GM12878 (cell line): ENCODE measurements around the gene ATP1A1.

Experiments
- CEBPB ChIP-seq, 2 experiments: fragments of 150-350 bp in 1 of 2; IDR thresholded peaks; 2 replicates each; pipeline ENCODE4 v1.6.1; 2012 to 2014; ENCODE audit warnings: low read depth in 2 of 2, low read length in 2 of 2, borderline replicate concordance in 1 of 2, inconsistent platforms in 1 of 2
- EP300 ChIP-seq, 2 experiments: fragments of 150-350 bp in 1 of 2; IDR thresholded peaks; 2 replicates each; pipeline ENCODE4 v1.6.1; 2011 to 2012; ENCODE audit warnings: low read depth in 2 of 2, low read length in 2 of 2, borderline replicate concordance in 1 of 2, improper control_type of control experiment in 1 of 2, inconsistent platforms in 1 of 2; ENCODE audit not compliant: control insufficient read depth in 1 of 2
- IRF3 ChIP-seq: fragments of 450-650 bp; IDR thresholded peaks from 2 replicates; pipeline ENCODE4 v1.6.1; 2014; ENCODE audit warnings: mild to moderate bottlenecking
- ZNF274 ChIP-seq: IDR thresholded peaks from one replicate; pipeline ENCODE4 v1.8.0; 2011; ENCODE audit not compliant: insufficient read length, insufficient read depth
- TF ChIP-seq, protein P1 (sequence below), 3 experiments: IDR thresholded peaks in 2 of 3; conservative IDR thresholded peaks in 1 of 3; 2 replicates each; pipeline ENCODE4 v1.5.1; 2011; ENCODE audit warnings: low read depth in 3 of 3, low read length in 3 of 3, mild to moderate bottlenecking in 3 of 3, control low read depth in 2 of 3, moderate library complexity in 2 of 3, inconsistent platforms in 1 of 3, mixed read lengths in 1 of 3; ENCODE audit not compliant: control insufficient read depth in 2 of 3, insufficient read depth in 1 of 3; ENCODE audit errors: extremely low read depth in 1 of 3

GRCh38 chr1:116394270-116394669 is 21.2 kb downstream of the ATP1A1 start:
- TF ChIP-seq, protein P1, sequence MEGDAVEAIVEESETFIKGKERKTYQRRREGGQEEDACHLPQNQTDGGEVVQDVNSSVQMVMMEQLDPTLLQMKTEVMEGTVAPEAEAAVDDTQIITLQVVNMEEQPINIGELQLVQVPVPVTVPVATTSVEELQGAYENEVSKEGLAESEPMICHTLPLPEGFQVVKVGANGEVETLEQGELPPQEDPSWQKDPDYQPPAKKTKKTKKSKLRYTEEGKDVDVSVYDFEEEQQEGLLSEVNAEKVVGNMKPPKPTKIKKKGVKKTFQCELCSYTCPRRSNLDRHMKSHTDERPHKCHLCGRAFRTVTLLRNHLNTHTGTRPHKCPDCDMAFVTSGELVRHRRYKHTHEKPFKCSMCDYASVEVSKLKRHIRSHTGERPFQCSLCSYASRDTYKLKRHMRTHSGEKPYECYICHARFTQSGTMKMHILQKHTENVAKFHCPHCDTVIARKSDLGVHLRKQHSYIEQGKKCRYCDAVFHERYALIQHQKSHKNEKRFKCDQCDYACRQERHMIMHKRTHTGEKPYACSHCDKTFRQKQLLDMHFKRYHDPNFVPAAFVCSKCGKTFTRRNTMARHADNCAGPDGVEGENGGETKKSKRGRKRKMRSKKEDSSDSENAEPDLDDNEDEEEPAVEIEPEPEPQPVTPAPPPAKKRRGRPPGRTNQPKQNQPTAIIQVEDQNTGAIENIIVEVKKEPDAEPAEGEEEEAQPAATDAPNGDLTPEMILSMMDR (IDR thresholded peaks at IDR 0.05 in 2 of 3, conservative IDR thresholded peaks at IDR 0.05 in 1 of 3; ENCODE audit: control insufficient read depth in 2 of 3, extremely low read depth in 1 of 3, insufficient read depth in 1 of 3, low read depth in 3 of 3, low read length in 3 of 3) = no peak
- TF ChIP-seq IRF3 = no peak
- TF ChIP-seq CEBPB (IDR thresholded peaks at IDR 0.05; ENCODE audit: borderline replicate concordance in 1 of 2, low read depth in 2 of 2, low read length in 2 of 2) = no peak
- TF ChIP-seq EP300 (IDR thresholded peaks at IDR 0.05; ENCODE audit: borderline replicate concordance in 1 of 2, control insufficient read depth in 1 of 2, low read depth in 2 of 2, low read length in 2 of 2) = no peak
- no peak for TF ChIP-seq ZNF274
